ENCODE measurements around the gene BOD1L2.

GRCh38 chr18:57142324-57142723 is 4.6 kb upstream of the BOD1L2 start:
- no peak for TF ChIP-seq CTCF (IDR thresholded peaks at IDR 0.05; ENCODE audit: insufficient read depth, low read length)
- TF ChIP-seq, protein P1, sequence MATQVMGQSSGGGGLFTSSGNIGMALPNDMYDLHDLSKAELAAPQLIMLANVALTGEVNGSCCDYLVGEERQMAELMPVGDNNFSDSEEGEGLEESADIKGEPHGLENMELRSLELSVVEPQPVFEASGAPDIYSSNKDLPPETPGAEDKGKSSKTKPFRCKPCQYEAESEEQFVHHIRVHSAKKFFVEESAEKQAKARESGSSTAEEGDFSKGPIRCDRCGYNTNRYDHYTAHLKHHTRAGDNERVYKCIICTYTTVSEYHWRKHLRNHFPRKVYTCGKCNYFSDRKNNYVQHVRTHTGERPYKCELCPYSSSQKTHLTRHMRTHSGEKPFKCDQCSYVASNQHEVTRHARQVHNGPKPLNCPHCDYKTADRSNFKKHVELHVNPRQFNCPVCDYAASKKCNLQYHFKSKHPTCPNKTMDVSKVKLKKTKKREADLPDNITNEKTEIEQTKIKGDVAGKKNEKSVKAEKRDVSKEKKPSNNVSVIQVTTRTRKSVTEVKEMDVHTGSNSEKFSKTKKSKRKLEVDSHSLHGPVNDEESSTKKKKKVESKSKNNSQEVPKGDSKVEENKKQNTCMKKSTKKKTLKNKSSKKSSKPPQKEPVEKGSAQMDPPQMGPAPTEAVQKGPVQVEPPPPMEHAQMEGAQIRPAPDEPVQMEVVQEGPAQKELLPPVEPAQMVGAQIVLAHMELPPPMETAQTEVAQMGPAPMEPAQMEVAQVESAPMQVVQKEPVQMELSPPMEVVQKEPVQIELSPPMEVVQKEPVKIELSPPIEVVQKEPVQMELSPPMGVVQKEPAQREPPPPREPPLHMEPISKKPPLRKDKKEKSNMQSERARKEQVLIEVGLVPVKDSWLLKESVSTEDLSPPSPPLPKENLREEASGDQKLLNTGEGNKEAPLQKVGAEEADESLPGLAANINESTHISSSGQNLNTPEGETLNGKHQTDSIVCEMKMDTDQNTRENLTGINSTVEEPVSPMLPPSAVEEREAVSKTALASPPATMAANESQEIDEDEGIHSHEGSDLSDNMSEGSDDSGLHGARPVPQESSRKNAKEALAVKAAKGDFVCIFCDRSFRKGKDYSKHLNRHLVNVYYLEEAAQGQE (IDR thresholded peaks at IDR 0.05; ENCODE audit: insufficient replicate concordance, low read depth), result no peak

Measured in HL-60 (cell line).